BJ (cell line): ENCODE measurements around the gene TCTN1. TPM values are rescaled to one million over a fixed set of nuclear protein-coding genes. Genes with fewer than 3 reads are reported as not detected.
"Not testable (repeated sequence)": the region's sequence is repeated elsewhere in the genome, so short reads cannot be mapped to it uniquely, and the experiment has no call there.

Experiments used
- CTCF ChIA-PET: fragments of 350-600 bp; formaldehyde crosslinking; extraction: SDS; loops from one replicate; lab custom pipeline; 2021; ENCODE audit warnings: antibody characterized with exemption, inconsistent platforms; lab: Yijun Ruan, JAX
- POLR2A ChIA-PET: fragments of 300-600 bp; sonication (Branson Sonifier 250); formaldehyde crosslinking; extraction: SDS; loops from one replicate; lab custom pipeline; 2021; ENCODE audit warnings: antibody characterized with exemption; lab: Charles Lee
- DNase-seq: peaks from one replicate; pipeline ENCODE4 v3.0.0-alpha.2; 2011; ENCODE audit warnings: low read depth
- H3K27me3 ChIP-seq: 2 replicates; pipeline ENCODE4 v1.6.0; 2011; ENCODE audit warnings: low read length; ENCODE audit not compliant: control insufficient read depth, insufficient read depth
- H3K36me3 ChIP-seq: 2 replicates; pipeline ENCODE4 v1.5.1; 2011; ENCODE audit warnings: low read length; ENCODE audit not compliant: control insufficient read depth, insufficient read depth
- H3K4me3 ChIP-seq: 2 replicates; pipeline ENCODE4 v1.5.1; 2011; ENCODE audit warnings: low read depth, mild to moderate bottlenecking, control low read depth, low read length
- polyA plus RNA-seq: library from polyadenylated mRNA; depleted of rRNA; stranded (reverse); fragments of >200 nt; gene quantifications from 2 replicates; pipeline ENCODE4 v1.2.3, GENCODE V29; 2011
- TF ChIP-seq, protein P1 (sequence below): IDR thresholded peaks from 2 replicates; pipeline ENCODE4 v1.5.1; 2011; ENCODE audit warnings: low read depth, mild to moderate bottlenecking, control low read depth, inconsistent platforms, low read length, moderate library complexity; ENCODE audit not compliant: insufficient read depth

TCTN1 gene
- polyA plus RNA-seq, 1 experiment = 34.1 TPM

DNA sequence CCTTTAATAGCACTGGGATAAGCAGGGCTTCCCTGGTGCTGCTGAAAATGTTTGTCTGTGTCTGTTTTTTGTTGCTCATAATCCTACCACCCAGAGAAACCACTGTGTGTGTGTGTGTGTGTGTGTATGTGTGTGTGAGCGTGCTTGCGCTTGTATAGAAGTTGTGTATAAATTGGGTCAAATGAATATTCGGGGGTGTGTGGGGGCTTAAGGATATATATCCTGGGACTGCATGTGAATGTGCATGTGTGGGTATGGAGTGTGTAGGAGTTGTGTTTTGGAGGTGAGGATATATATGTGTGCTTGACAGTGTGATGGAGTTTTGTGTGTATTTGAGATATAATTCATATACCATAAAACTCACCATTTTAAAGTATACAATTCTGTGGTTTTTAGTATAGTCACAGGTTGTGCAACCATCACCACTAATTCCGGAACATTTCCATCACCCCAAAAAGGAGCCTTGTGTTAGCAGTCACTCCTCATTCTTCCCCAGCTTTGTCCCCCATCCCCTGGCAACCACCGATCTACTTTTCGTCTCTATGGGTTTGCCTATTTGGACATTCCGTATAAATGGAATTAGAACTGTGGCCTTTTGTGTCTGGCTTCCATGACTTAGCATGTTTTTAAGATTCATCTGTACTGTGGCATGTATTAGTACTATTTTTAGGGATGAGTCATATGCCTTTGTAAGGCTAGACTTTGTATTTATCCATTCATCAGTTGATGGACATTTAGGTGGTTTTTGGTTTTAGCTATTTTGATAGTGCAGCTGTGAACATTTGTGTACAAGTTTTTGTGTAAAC lies 25.6 kb downstream of the TCTN1 start:
- ChIA-PET POLR2A (no interaction called here), CTCF (no interaction called here)
- Histone ChIP-seq H3K4me3 (no peak overlapping the region), H3K27me3 (no peaks in the 10 kb centered on the region), H3K36me3 (no peaks in the 10 kb centered on the region; the same call in 1 of the 2 replicates)
- DNase-seq = peak; percentile 27
- TF ChIP-seq, protein P1, sequence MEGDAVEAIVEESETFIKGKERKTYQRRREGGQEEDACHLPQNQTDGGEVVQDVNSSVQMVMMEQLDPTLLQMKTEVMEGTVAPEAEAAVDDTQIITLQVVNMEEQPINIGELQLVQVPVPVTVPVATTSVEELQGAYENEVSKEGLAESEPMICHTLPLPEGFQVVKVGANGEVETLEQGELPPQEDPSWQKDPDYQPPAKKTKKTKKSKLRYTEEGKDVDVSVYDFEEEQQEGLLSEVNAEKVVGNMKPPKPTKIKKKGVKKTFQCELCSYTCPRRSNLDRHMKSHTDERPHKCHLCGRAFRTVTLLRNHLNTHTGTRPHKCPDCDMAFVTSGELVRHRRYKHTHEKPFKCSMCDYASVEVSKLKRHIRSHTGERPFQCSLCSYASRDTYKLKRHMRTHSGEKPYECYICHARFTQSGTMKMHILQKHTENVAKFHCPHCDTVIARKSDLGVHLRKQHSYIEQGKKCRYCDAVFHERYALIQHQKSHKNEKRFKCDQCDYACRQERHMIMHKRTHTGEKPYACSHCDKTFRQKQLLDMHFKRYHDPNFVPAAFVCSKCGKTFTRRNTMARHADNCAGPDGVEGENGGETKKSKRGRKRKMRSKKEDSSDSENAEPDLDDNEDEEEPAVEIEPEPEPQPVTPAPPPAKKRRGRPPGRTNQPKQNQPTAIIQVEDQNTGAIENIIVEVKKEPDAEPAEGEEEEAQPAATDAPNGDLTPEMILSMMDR = no peak

DNA sequence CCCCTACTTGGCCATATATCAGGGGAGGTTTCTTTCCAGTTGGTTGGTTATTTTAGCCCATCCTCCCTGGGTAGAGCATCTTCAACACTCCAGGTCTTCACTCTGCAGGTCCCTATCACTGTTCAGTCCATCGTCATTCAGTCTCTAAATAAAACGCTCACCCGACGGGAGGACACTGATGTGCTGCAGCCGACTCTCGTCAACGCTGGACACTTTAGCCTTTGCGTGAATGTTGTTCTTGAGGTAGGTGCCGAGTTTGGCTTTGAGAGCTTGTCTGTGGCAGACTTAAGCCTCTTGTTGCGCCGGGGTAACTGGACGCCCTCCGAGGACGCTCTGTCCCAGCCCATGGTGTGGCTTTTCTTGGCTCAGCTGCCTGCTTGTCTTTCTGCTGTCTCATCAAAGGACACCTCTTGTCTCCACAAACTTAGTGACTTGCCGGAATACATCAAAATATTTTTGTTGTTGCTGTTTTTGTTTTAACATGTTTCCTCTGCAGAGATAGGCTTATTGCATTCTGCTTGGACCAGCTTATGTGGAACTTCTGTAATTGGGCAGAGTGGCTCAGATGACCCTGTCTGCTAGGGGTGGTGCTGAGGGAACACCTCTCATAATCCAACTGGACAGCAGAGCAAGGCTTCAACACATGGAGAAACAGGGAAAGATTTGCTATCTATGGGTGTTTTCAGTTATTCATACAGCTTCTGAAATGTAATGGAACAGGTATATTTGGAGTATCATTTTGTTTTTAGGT lies 26.5 kb downstream of the TCTN1 start:
- Histone ChIP-seq H3K4me3 (no peak overlapping the region), H3K27me3 (no peaks in the 10 kb centered on the region), H3K36me3 (no peaks in the 10 kb centered on the region; the same call in 1 of the 2 replicates)
- POLR2A ChIA-PET = no interaction called here
- DNase-seq = no peak
- CTCF ChIA-PET = interaction anchor here (1.3 kb wide), 1 partner anchor 247 kb away, joined by 3 read pairs; no protein-coding TSS in a partner anchor
- TF ChIP-seq, protein P1 = no peak

DNA sequence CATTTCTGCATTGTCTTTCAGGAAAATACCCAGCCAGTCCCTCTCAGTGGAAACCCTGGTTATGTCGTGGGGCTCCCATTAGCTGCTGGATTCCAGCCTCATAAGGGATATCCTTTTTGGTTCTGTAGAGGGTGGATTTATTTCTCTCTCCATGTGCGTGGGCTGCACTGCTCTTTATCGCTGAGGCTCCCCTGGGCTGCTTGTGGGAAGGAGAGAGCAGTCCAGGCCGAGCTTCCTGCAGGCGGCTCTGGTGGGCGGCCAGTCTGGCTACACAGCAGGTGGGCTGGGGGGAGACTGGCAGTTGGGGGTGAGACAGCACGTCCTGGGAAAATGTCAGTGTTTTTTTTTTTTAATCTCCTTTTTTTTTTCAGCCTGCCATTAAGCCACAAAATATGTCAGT lies 27.6 kb downstream of the TCTN1 start:
- no peak for DNase-seq
- CTCF ChIA-PET = interaction anchor here (1.0 to 1.3 kb wide), 3 partner anchors 9 to 246 kb away, joined by 3 read pairs; no protein-coding TSS in a partner anchor
- TF ChIP-seq, protein P1 = no peak
- Histone ChIP-seq H3K4me3 (no peak overlapping the region), H3K27me3 (no peaks in the 10 kb centered on the region), H3K36me3 (no peaks in the 10 kb centered on the region; the same call in 1 of the 2 replicates)
- POLR2A ChIA-PET = interaction anchor here (0.6 kb wide), 1 partner anchor 16 kb away, joined by 6 read pairs; no protein-coding TSS in a partner anchor

DNA sequence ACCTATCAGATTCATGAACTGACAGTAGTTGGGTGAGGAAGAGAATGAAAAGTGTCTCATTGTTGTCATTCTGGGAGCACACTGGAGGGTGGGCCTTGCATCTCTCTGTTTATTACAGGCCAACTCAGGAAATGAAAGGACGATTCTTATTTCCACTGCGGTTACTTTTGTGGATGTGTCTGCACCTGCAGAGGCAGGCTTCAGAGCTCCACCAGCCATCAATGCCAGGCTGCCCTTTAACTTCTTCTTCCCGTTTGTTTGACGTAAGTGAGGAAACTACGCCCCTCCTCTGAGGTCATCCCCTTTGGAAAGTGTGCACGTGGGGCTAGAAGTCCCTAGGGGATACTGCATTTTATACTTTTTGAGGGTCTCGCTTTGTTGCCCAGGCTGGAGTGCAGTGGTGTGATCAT lies 33.7 kb downstream of the TCTN1 start:
- DNase-seq = no peak
- H3K36me3 ChIP-seq = peaks cover 4% of the 10 kb centered on the region
- ChIA-PET POLR2A (no interaction called here), CTCF (no interaction called here)
- TF ChIP-seq, protein P1 = no peak
- no peak overlapping the region for H3K4me3 ChIP-seq
- H3K27me3 ChIP-seq = no peaks in the 10 kb centered on the region

DNA sequence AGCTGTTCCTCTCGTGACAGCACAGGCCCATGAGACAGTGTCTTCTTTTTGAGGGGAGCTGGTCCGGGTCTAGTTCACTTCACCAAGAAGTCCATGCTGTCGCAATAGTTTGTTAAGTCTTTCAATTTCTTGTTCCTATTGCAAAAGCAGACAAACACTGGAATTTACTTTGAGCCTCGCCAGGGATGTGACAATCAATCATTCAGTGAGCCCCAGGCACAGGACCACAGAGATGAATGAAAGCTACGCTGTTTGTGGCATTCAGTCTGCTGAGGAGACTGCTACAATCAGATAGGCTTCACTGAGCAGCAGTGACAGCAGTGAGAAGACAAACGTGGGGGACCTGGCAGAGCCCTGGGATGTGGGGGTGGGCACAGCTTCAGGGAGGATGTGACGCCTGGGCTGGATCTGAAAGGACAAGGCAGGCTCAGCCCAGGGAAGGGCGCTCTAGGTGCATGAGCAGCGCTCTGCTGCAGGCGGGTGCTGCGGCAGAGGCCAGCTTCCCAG lies 35.5 kb downstream of the TCTN1 start:
- DNase-seq = no peak
- Histone ChIP-seq H3K4me3 (no peak overlapping the region), H3K36me3 (peaks cover 4% of the 10 kb centered on the region), H3K27me3 (no peaks in the 10 kb centered on the region)
- ChIA-PET POLR2A (no interaction called here), CTCF (interaction anchor here (0.9 to 1.2 kb wide), 3 partner anchors 7 to 245 kb away, joined by 3 read pairs; no protein-coding TSS in a partner anchor)
- TF ChIP-seq, protein P1 = no peak

DNA sequence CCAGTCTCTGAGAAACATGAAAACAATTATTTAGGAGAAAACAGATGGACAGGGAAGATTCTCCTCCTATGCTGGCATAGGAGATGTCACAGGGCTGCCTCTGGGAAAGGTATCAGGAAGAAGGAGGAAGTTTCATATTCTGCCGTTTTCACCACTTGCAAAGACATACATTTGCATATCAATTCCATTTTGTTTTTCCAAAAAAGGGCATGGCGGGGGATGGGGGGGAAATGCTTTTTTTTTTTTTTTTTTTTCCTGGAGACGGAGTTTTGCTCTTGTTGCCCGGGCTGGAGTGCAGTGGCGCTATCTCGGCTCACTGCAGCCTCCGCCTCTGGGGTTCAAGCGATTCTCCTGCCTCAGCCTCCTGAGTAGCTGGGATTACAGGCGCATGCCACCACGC lies 40.3 kb downstream of the TCTN1 start:
- CTCF ChIA-PET, H3K4me3 ChIP-seq, DNase-seq, H3K36me3 ChIP-seq, POLR2A ChIA-PET, H3K27me3 ChIP-seq: not testable (repeated sequence)
